NCI-H2196 (cell line): ENCODE results near the gene SYT5.
A peak's percentile ranks its signal among the peaks of the same experiment; 100 is the strongest.

Experiments used
- DNase-seq: peaks from one replicate; lab custom pipeline; 2025; ENCODE audit not compliant: unreplicated experiment; lab: John Stamatoyannopoulos, UW

Gene SYT5

GRCh38 chr19:55147545-55148251 lies 32.4 kb downstream of the SYT5 start:
- peak; percentile 37 for DNase-seq

- DNase-seq = peak; percentile 85
Observed at GRCh38 chr19:55146705-55147273, 33.3 kb downstream of the SYT5 start.

GRCh38 chr19:55146078-55146704 lies 33.9 kb downstream of the SYT5 start:
- peak; percentile 73 for DNase-seq

- no peak for DNase-seq
Observed at GRCh38 chr19:55145232-55145631, 34.9 kb downstream of the SYT5 start.

GRCh38 chr19:55141696-55142095 lies 38.4 kb downstream of the SYT5 start:
- DNase-seq = no peak

- no peak for DNase-seq
Observed at GRCh38 chr19:55137915-55138314, 42.2 kb downstream of the SYT5 start.

GRCh38 chr19:55136399-55137102 lies 43.5 kb downstream of the SYT5 start:
- no peak for DNase-seq

GRCh38 chr19:55134736-55135135 lies 45.4 kb downstream of the SYT5 start:
- DNase-seq = no peak

- DNase-seq = no peak
Observed at GRCh38 chr19:55133639-55134444, 46.2 kb downstream of the SYT5 start.

- DNase-seq = no peak
Observed at GRCh38 chr19:55132453-55133129, 47.5 kb downstream of the SYT5 start.

GRCh38 chr19:55131421-55131820 lies 48.7 kb downstream of the SYT5 start:
- no peak for DNase-seq
